ENCODE results near the gene UBC. TPM values are rescaled to one million over a fixed set of nuclear protein-coding genes. Genes with fewer than 3 reads are reported as not detected.

The UBC gene
- total and polyA plus RNA-seq, 9 of the 15 experiments (the other 6 are each of a cell fraction or from before 2014, with no cell fraction given): 533 to 1,153 (median 813) TPM

DNA sequence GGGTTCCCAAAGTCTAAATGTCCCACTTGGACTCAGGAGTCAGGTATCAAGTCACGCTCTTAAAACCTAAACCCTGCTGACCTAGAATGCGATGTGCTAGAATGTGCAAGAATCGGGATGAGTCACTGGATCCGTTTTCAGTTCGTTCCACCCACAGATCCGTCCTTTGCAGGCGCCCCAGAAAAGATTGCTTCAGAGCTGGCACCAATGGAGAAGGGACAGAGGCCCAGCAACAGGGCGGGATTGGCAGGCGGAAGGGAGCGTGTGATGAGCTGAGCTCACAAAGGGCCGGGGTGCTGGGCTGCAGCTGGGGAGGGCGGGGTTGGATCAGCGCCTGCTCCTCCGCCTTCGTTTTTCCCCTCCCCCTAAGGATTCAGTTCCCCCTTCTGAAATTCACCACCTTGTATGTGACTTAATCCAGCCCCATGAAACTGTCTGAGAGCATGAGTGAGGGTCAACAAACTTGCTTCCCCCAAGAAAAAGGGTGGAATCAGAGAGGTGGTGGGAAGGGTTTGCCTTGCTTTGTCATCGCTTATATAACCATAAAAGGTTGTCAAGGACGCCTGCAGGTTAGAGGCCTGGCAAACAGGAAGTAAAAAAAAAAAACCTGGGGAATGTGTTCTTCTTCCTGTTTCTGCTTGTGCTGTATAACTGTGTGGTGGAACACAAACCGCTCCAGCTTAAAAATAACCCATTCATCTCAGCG, 2.8 kb upstream of the UBC start (continued):
- TF ChIP-seq, protein P1, sequence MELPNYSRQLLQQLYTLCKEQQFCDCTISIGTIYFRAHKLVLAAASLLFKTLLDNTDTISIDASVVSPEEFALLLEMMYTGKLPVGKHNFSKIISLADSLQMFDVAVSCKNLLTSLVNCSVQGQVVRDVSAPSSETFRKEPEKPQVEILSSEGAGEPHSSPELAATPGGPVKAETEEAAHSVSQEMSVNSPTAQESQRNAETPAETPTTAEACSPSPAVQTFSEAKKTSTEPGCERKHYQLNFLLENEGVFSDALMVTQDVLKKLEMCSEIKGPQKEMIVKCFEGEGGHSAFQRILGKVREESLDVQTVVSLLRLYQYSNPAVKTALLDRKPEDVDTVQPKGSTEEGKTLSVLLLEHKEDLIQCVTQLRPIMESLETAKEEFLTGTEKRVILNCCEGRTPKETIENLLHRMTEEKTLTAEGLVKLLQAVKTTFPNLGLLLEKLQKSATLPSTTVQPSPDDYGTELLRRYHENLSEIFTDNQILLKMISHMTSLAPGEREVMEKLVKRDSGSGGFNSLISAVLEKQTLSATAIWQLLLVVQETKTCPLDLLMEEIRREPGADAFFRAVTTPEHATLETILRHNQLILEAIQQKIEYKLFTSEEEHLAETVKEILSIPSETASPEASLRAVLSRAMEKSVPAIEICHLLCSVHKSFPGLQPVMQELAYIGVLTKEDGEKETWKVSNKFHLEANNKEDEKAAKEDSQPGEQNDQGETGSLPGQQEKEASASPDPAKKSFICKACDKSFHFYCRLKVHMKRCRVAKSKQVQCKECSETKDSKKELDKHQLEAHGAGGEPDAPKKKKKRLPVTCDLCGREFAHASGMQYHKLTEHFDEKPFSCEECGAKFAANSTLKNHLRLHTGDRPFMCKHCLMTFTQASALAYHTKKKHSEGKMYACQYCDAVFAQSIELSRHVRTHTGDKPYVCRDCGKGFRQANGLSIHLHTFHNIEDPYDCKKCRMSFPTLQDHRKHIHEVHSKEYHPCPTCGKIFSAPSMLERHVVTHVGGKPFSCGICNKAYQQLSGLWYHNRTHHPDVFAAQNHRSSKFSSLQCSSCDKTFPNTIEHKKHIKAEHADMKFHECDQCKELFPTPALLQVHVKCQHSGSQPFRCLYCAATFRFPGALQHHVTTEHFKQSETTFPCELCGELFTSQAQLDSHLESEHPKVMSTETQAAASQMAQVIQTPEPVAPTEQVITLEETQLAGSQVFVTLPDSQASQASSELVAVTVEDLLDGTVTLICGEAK (IDR thresholded peaks at IDR 0.05): peak; percentile 88
- TF ChIP-seq, protein P1 (CRISPR knock-in tag; IDR thresholded peaks at IDR 0.05): no peak
- TF ChIP-seq SMARCA4 (IDR thresholded peaks at IDR 0.05) (peak; percentile 70), MEF2A (IDR thresholded peaks at IDR 0.05; ENCODE audit: control insufficient read depth, low read depth, low read length) (peak; percentile 77)
- TF ChIP-seq, protein P2, sequence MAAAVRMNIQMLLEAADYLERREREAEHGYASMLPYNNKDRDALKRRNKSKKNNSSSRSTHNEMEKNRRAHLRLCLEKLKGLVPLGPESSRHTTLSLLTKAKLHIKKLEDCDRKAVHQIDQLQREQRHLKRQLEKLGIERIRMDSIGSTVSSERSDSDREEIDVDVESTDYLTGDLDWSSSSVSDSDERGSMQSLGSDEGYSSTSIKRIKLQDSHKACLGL (CRISPR knock-in tag; IDR thresholded peaks at IDR 0.05; ENCODE audit: borderline replicate concordance, poor library complexity, severe bottlenecking): no peak

Data from K562 (cell line).